Stimulated activated CD4-positive, alpha-beta T cell treated with anti-CD3 and anti-CD28 coated beads, Interleukin-2, amount 100 ng/mL, for 24 hours (primary cell): ENCODE measurements around the gene SRGAP1.
"Not testable (repeated sequence)": the region's sequence is repeated elsewhere in the genome, so short reads cannot be mapped to it uniquely, and the experiment has no call there.

Source experiments
- DNase-seq, 2 donors: peaks; one replicate each; pipeline ENCODE4 v3.0.0-alpha.2; 2020

SRGAP1 gene

GRCh38 chr12:64181430-64182291 lies 337.2 kb downstream of the SRGAP1 start:
- no peak for DNase-seq

DNA sequence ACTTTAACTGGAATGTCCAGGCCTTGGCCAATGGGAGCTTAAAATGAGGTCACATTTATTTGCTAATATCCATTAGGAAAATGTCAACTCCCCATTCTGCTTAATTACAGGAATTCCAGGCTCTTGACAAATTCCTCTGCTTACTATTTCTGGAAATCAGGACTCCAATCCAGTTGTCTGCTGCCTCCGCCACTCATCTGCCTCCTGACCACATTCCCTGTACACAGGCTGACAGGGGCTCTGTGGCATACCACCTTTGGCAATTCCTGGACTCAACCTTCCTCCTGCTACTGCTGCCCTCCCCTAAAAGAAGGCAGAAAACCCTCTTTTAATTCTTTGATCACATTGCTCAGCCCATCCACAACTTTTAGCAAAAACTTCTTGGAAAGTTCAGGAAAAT lies 339.7 kb downstream of the SRGAP1 start:
- no peak for DNase-seq

GRCh38 chr12:64186789-64187188 lies 342.3 kb downstream of the SRGAP1 start:
- DNase-seq: no peak

GRCh38 chr12:64187370-64187769 lies 342.9 kb downstream of the SRGAP1 start:
- no peak for DNase-seq

DNA sequence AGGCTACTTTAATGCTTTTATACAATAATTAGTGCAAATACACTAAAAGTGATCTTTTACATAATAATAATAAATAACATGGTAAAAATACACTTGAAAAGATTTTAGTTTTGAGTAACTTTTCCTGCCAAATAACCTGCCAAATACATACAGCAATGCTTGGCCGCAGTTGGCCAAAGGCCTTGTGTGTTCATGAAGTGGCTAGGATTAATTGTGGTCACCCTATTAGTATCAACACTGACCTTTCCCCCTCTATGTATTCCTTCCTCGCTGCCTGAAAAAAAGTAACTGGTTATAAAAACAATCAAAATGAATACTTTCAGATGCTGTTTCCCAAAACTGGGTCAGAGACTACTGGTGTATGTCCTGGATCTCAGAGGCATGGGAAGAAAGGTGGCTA lies 343.3 kb downstream of the SRGAP1 start:
- no peak for DNase-seq

- no peak for DNase-seq
Measured at GRCh38 chr12:64189530-64189929, 345.0 kb downstream of the SRGAP1 start.

DNA sequence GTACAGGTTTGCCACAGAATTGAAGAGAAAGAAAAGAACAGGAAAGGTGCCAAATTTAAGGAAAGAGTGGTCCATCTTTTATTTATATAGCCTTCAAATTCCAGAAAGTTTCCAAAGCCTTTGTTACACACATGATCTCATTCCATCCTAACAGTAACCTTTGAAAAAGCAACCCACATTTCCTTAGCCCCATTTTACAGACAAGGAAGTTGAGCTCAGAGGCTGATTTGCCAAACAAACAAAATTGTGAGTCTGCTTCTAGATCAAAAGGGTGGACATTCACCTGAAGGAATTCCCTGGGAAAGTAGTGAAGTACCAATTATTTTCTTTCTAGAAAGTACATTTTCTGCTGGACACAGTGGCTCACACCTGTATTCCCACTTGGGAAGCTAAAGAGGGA lies 345.6 kb downstream of the SRGAP1 start:
- no peak for DNase-seq

GRCh38 chr12:64192644-64193444 lies 348.3 kb downstream of the SRGAP1 start:
- no peak for DNase-seq

DNA sequence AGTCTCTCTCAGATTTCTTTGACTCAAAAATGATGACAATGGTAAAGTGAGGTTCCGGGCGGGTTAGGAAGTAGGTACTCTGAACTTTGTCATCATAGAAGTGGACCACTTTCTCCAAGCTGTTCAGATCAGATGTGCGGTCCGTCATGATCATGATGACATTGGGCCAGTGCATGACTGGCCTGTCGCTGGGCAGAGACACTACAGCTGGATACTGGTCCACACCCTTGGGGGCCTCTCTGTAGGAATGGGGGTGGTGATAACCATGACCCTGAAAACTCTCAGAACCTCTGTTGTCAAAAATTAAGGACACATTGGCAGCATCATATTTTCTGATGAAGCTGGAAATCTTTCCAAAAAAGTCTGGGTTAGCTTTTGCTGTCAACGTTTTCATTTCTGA lies 349.4 kb downstream of the SRGAP1 start:
- no peak for DNase-seq

- DNase-seq: no peak
Measured at GRCh38 chr12:64194333-64195149, 350.0 kb downstream of the SRGAP1 start.

GRCh38 chr12:64195841-64196240 lies 351.3 kb downstream of the SRGAP1 start:
- DNase-seq: not testable (repeated sequence)

DNA sequence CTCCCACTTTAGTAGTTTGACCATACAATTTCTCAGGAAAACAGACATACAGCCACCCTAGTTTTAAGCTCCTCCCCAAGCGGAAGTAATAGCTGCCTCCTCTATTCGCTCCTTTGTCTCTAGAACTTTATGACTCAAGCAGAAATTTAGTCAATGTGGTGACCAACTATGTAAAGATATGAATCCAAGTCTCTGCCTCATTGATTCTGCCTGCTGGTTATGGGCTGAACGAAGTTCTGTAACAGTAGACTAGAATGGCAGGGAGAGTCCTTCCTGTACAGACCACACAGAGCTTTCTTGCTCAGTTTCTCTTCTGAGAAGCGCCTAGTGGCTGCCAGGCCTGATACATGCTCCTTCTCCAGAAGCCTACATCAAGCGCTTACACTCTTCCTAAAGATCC lies 358.5 kb downstream of the SRGAP1 start:
- no peak for DNase-seq

DNA sequence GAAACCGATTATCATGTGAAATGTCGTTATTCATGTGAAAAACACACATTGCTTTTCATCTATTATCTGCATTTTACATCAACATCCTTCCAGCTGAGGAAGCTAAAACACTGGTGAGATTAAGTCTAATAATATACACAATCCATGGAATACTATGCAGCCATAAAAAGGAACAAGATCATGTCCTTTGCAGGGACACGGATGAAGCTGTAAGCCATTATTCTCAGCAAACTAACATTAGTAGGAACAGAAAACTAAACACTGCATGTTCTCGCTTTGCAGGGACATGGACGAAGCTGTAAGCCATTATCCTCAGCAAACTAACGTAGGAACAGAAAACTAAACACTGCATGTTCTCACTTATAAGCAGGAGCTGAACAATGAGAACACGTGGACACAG lies 359.3 kb downstream of the SRGAP1 start:
- no peak for DNase-seq

GRCh38 chr12:64205542-64205941 lies 361.0 kb downstream of the SRGAP1 start:
- DNase-seq: no peak

GRCh38 chr12:64207453-64207852 lies 363.0 kb downstream of the SRGAP1 start:
- DNase-seq: no peak
